Panc1 (cell line): ENCODE data around the gene NNAT. TPM values are rescaled to one million over a fixed set of nuclear protein-coding genes. Genes with fewer than 3 reads are reported as not detected.

Experiments
- ATAC-seq: fragments of 200-7000 bp; cut with Tn5 transposase; 2 replicates; pipeline ENCODE4 v1.9.1; 2020; ENCODE audit warnings: mild to moderate bottlenecking, moderate library complexity
- BruUV-seq: library from RNA; stranded (reverse); fragments of 400-500 nt; replicated peaks from 2 replicates; lab custom pipeline; 2021; lab: Mats Ljungman, UMichigan
- CTCF ChIA-PET: fragments of 300-600 bp; sonication (Branson Sonifier 250); formaldehyde crosslinking; loops from one replicate; lab custom pipeline; 2022; ENCODE audit warnings: antibody characterized with exemption; lab: Charles Lee
- POLR2A ChIA-PET: fragments of 300-600 bp; sonication (Branson Sonifier 250); formaldehyde crosslinking; loops from one replicate; lab custom pipeline; 2022; ENCODE audit warnings: antibody characterized with exemption; lab: Charles Lee
- DNase-seq: peaks from one replicate; pipeline ENCODE4 v3.0.0-alpha.2; 2010; ENCODE audit warnings: low read depth, low spot score
- H3K27ac ChIP-seq: 2 replicates; pipeline ENCODE4 v1.5.1; 2011; ENCODE audit warnings: mild to moderate bottlenecking, low read length, inconsistent platforms
- H3K27me3 ChIP-seq: fragments of 200-500 bp; sonication (Bioruptor generic); 2 replicates; pipeline ENCODE4 v1.6.0; 2014; ENCODE audit warnings: low read length, inconsistent platforms; ENCODE audit not compliant: control insufficient read depth, insufficient read depth
- H3K36me3 ChIP-seq: fragments of 200-500 bp; sonication (Bioruptor generic); 2 replicates; pipeline ENCODE4 v1.5.1; 2014; ENCODE audit warnings: inconsistent platforms, mild to moderate bottlenecking, low read length, moderate library complexity; ENCODE audit not compliant: control insufficient read depth, insufficient read depth
- H3K4me1 ChIP-seq: 2 replicates; pipeline ENCODE4 v1.5.1; 2011; ENCODE audit warnings: inconsistent platforms, mild to moderate bottlenecking, low read length, moderate library complexity; ENCODE audit not compliant: control insufficient read depth, insufficient read depth
- H3K4me3 ChIP-seq, 2 experiments: 2 replicates each; pipeline ENCODE4 v1.5.1; 2011 to 2012; ENCODE audit warnings: low read depth in 2 of 2, low read length in 2 of 2, mild to moderate bottlenecking in 2 of 2, inconsistent platforms in 1 of 2, moderate library complexity in 1 of 2
- H3K9me3 ChIP-seq: fragments of 200-500 bp; sonication (Bioruptor generic); 2 replicates; pipeline ENCODE4 v1.5.1; 2014; ENCODE audit warnings: low read depth, mild to moderate bottlenecking, inconsistent platforms, low read length, moderate library complexity; ENCODE audit not compliant: control insufficient read depth, insufficient read depth
- POLR2AphosphoS5 ChIP-seq: IDR thresholded peaks from 2 replicates; pipeline ENCODE4 v1.6.1; 2012; ENCODE audit warnings: mild to moderate bottlenecking, low read depth, low read length, moderate library complexity
- SIN3A ChIP-seq: IDR thresholded peaks from 2 replicates; pipeline ENCODE4 v1.6.1; 2012; ENCODE audit warnings: low read depth, mild to moderate bottlenecking, low read length, moderate library complexity, borderline replicate concordance; ENCODE audit not compliant: insufficient read depth
- TCF7L2 ChIP-seq: IDR thresholded peaks from 2 replicates; pipeline ENCODE4 v1.6.1; 2011; ENCODE audit warnings: mild to moderate bottlenecking, low read depth, low read length, inconsistent platforms
- in situ Hi-C: cut with HindIII; loops from 2 replicates; pipeline ENCODE4 v1.10.0; 2016; ENCODE audit warnings: low sequenced_read_pairs, low pct_unique_long_range_greater_than_20kb
- intact Hi-C: fragments of 100-400 bp; cut with micrococcal nuclease; formaldehyde crosslinking; loops from one replicate; pipeline ENCODE4 v1.10.0; 2022; ENCODE audit not compliant: unreplicated experiment
- total RNA-seq: library from RNA; stranded (reverse); gene quantifications from one replicate; pipeline ENCODE4 v1.2.1, GENCODE V29; 2021; ENCODE audit not compliant: unreplicated experiment
- TF ChIP-seq, protein P1 (sequence below), 2 experiments: IDR thresholded peaks; 2 replicates each; pipeline ENCODE4 v1.6.1; 2011 to 2012; ENCODE audit warnings: low read depth in 2 of 2, control low read depth in 1 of 2, low read length in 1 of 2, mild to moderate bottlenecking in 1 of 2, moderate library complexity in 1 of 2; ENCODE audit not compliant: insufficient read depth in 1 of 2
- TF ChIP-seq, protein P2 (sequence below): fragments of 450-650 bp; IDR thresholded peaks from 2 replicates; pipeline ENCODE4 v1.5.1; 2017; ENCODE audit warnings: mild to moderate bottlenecking

The NNAT gene
- total RNA-seq, 1 experiment from 2014 or later: not detected

DNA sequence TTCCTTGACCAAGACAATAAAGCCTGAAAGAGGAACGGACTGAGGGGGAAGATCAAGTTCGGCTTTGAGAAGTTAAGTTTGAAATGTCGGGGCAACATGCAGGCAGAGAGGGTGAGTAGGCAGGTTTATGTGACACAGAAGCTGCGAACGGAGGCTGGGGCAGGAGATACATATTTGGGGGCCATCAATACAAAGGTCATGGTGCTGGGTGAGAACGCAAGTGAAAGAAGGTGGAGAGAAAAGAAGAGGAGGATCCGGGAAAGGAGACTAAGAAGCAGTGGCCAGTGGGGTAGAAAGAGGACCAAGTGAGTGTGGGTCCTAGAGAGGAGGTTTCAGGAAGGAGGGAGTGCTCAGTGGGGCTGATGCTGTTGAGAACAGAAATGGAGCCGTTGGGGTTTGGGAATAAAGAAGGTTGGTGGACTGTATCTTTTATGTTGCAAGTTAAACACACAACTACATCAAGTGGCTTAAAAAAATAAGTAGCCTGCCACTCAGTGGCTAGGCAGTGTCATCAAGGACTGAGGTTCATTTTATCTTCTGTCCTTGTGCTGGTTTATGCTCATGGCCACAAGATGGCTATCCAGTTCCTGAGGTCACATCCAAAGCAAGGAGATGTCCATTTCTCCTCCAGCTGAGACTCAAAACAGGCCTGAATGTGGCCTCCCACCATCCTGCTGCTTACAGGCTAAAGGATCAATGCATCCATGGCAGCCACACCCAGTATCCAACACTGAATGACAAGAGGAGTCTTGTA is 8.3 kb downstream of the NNAT start:
- ATAC-seq (no peak), DNase-seq (no peak)
- Histone ChIP-seq H3K4me1 (peaks cover 12% of the 10 kb centered on the region), H3K36me3 (peaks cover 5% of the 10 kb centered on the region; the same call in 1 of the 2 replicates), H3K27me3 (no peaks in the 10 kb centered on the region), H3K27ac (no peak overlapping the region), H3K9me3 (no peaks in the 10 kb centered on the region), H3K4me3 (no peak overlapping the region)
- intact Hi-C loops (loop anchor here (5.0 kb wide), 1 partner anchor 122 kb away; no protein-coding TSS in a partner anchor), in situ Hi-C loops (no loop called here)
- no TSS peak for BruUV-seq
- CTCF ChIA-PET: no interaction called here
- TF ChIP-seq SIN3A (no peak), TCF7L2 (no peak), POLR2AphosphoS5 (no peak)
- TF ChIP-seq, protein P1, sequence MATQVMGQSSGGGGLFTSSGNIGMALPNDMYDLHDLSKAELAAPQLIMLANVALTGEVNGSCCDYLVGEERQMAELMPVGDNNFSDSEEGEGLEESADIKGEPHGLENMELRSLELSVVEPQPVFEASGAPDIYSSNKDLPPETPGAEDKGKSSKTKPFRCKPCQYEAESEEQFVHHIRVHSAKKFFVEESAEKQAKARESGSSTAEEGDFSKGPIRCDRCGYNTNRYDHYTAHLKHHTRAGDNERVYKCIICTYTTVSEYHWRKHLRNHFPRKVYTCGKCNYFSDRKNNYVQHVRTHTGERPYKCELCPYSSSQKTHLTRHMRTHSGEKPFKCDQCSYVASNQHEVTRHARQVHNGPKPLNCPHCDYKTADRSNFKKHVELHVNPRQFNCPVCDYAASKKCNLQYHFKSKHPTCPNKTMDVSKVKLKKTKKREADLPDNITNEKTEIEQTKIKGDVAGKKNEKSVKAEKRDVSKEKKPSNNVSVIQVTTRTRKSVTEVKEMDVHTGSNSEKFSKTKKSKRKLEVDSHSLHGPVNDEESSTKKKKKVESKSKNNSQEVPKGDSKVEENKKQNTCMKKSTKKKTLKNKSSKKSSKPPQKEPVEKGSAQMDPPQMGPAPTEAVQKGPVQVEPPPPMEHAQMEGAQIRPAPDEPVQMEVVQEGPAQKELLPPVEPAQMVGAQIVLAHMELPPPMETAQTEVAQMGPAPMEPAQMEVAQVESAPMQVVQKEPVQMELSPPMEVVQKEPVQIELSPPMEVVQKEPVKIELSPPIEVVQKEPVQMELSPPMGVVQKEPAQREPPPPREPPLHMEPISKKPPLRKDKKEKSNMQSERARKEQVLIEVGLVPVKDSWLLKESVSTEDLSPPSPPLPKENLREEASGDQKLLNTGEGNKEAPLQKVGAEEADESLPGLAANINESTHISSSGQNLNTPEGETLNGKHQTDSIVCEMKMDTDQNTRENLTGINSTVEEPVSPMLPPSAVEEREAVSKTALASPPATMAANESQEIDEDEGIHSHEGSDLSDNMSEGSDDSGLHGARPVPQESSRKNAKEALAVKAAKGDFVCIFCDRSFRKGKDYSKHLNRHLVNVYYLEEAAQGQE (IDR thresholded peaks at IDR 0.05; ENCODE audit: insufficient read depth in 1 of 2, low read depth in 2 of 2, low read length in 1 of 2): no peak
- TF ChIP-seq, protein P2, sequence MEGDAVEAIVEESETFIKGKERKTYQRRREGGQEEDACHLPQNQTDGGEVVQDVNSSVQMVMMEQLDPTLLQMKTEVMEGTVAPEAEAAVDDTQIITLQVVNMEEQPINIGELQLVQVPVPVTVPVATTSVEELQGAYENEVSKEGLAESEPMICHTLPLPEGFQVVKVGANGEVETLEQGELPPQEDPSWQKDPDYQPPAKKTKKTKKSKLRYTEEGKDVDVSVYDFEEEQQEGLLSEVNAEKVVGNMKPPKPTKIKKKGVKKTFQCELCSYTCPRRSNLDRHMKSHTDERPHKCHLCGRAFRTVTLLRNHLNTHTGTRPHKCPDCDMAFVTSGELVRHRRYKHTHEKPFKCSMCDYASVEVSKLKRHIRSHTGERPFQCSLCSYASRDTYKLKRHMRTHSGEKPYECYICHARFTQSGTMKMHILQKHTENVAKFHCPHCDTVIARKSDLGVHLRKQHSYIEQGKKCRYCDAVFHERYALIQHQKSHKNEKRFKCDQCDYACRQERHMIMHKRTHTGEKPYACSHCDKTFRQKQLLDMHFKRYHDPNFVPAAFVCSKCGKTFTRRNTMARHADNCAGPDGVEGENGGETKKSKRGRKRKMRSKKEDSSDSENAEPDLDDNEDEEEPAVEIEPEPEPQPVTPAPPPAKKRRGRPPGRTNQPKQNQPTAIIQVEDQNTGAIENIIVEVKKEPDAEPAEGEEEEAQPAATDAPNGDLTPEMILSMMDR: no peak
- POLR2A ChIA-PET: interaction anchor here (0.7 kb wide), 1 partner anchor 152 kb away, joined by 3 read pairs; no protein-coding TSS in a partner anchor

DNA sequence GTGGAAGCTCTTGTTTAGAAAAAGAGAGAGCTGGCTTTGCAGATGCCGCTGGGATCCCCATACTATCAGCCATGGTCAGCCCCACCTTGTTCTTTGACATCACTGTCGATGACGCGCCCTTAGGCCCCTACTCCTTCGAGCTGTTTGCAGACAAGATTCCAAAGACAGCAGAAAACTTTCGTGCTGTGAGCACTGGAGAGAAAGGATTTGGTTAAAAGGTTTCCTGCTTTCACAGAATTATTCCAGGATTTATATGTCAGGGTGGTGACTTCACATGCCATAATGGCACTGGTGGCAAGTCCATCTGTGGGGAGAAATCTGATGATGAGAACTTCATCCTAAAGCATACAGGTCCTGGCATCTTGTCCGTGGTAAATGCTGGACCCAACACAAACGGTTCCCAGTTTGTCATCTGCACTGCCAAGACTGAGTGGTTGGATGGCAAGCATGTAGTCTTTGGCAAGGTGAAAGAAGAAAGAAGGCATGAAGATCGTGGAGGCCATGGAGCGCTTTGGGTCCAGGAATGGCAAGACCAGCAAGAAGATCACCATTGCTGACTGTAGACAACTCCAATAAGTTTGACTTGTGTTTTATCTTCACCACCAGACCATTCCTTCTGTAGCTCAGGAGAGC is 9.0 kb downstream of the NNAT start:
- TF ChIP-seq, protein P2: no peak
- TF ChIP-seq, protein P1 (IDR thresholded peaks at IDR 0.05; ENCODE audit: insufficient read depth in 1 of 2, low read depth in 2 of 2, low read length in 1 of 2): no peak
- TF ChIP-seq SIN3A (no peak), TCF7L2 (no peak), POLR2AphosphoS5 (no peak)
- BruUV-seq: no TSS peak
- Histone ChIP-seq H3K36me3 (peaks cover 5% of the 10 kb centered on the region; the same call in 1 of the 2 replicates), H3K4me1 (peaks cover 9% of the 10 kb centered on the region; the same call in 1 of the 2 replicates), H3K9me3 (no peaks in the 10 kb centered on the region), H3K27me3 (no peaks in the 10 kb centered on the region), H3K27ac (no peak overlapping the region), H3K4me3 (no peak overlapping the region)
- CTCF ChIA-PET: interaction anchor here (0.6 kb wide), 1 partner anchor 1863 kb away, joined by 3 read pairs; no protein-coding TSS in a partner anchor
- POLR2A ChIA-PET: interaction anchor here (0.7 kb wide), 1 partner anchor 152 kb away, joined by 3 read pairs; no protein-coding TSS in a partner anchor
- in situ Hi-C loops: no loop called here
- intact Hi-C loops: loop anchor here (5.0 kb wide), 3 partner anchors 123 to 263 kb away; no protein-coding TSS in a partner anchor
- ATAC-seq: no peak
- DNase-seq: no peak
